SK-N-SH (cell line): ENCODE measurements around the gene CUX1.

Experiments
- EP300 ChIP-seq, 2 experiments: IDR thresholded peaks; 2 replicates each; pipeline versions ENCODE4 v1.4.0 to v1.6.1; 2012; ENCODE audit warnings: borderline replicate concordance in 1 of 2, low read depth in 1 of 2, low read length in 1 of 2
- FOXM1 ChIP-seq: IDR thresholded peaks from 2 replicates; pipeline ENCODE4 v1.4.0; 2012; ENCODE audit warnings: low read depth, mild to moderate bottlenecking
- GABPA ChIP-seq: IDR thresholded peaks from 2 replicates; pipeline ENCODE4 v1.4.0; 2012; ENCODE audit warnings: low read depth, mild to moderate bottlenecking
- NFIC ChIP-seq: IDR thresholded peaks from 2 replicates; pipeline ENCODE4 v1.4.0; 2012; ENCODE audit warnings: borderline replicate concordance
- POLR2AphosphoS5 ChIP-seq: IDR thresholded peaks from 2 replicates; pipeline ENCODE4 v1.6.1; 2012; ENCODE audit warnings: low read depth, low read length
- TAF1 ChIP-seq: IDR thresholded peaks from 2 replicates; pipeline ENCODE4 v1.6.1; 2012; ENCODE audit warnings: low read depth, mild to moderate bottlenecking, low read length, moderate library complexity, borderline replicate concordance
- TEAD4 ChIP-seq: IDR thresholded peaks from 2 replicates; pipeline ENCODE4 v1.4.0; 2012; ENCODE audit warnings: mild to moderate bottlenecking, borderline replicate concordance; ENCODE audit not compliant: insufficient read depth
- YY1 ChIP-seq: IDR thresholded peaks from 2 replicates; pipeline ENCODE4 v1.4.0; 2012; ENCODE audit warnings: low read depth, mild to moderate bottlenecking
- TF ChIP-seq, protein P1 (sequence below): IDR thresholded peaks from 2 replicates; pipeline ENCODE4 v1.6.1; 2012; ENCODE audit warnings: mild to moderate bottlenecking, low read depth, low read length, moderate library complexity
- TF ChIP-seq, protein P2 (sequence below): fragments of 200-600 bp; sonication (generic); IDR thresholded peaks from 2 replicates; pipeline ENCODE4 v1.6.1; 2017; ENCODE audit warnings: antibody characterized with exemption, mild to moderate bottlenecking, moderate library complexity
- TF ChIP-seq, protein P3 (sequence below): IDR thresholded peaks from 2 replicates; pipeline ENCODE4; 2012
- TF ChIP-seq, protein P4 (sequence below): IDR thresholded peaks from 2 replicates; pipeline ENCODE4 v1.4.0; 2012; ENCODE audit warnings: low read depth
- TF ChIP-seq, protein P5 (sequence below): IDR thresholded peaks from 2 replicates; pipeline ENCODE4 v1.4.0; 2012; ENCODE audit warnings: low read depth, borderline replicate concordance
- TF ChIP-seq, protein P6 (sequence below): fragments of 150-350 bp; IDR thresholded peaks from 2 replicates; pipeline ENCODE4 v1.6.1; 2017; ENCODE audit warnings: antibody characterized with exemption, low read length, low read depth, borderline replicate concordance

DNA sequence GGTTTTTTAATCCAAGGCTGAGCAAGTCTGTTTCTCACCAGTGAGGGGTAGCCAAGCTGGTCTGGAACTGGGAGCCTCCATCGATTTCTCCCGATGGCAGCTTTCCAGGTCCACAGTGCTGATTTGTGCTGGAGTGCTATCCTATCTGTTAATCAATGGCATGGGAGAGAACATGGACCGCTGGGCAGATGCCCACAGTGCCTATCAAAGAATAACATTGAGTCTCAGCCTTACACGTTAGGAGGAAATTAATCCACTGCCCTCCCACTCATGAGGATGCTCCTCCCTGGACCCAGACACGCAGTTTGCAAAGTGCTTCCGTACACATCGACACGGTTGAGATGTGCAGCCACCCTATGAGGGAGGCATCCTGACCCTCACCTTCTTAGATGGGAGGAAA is 36.0 kb upstream of the CUX1 start:
- TF ChIP-seq, protein P1, sequence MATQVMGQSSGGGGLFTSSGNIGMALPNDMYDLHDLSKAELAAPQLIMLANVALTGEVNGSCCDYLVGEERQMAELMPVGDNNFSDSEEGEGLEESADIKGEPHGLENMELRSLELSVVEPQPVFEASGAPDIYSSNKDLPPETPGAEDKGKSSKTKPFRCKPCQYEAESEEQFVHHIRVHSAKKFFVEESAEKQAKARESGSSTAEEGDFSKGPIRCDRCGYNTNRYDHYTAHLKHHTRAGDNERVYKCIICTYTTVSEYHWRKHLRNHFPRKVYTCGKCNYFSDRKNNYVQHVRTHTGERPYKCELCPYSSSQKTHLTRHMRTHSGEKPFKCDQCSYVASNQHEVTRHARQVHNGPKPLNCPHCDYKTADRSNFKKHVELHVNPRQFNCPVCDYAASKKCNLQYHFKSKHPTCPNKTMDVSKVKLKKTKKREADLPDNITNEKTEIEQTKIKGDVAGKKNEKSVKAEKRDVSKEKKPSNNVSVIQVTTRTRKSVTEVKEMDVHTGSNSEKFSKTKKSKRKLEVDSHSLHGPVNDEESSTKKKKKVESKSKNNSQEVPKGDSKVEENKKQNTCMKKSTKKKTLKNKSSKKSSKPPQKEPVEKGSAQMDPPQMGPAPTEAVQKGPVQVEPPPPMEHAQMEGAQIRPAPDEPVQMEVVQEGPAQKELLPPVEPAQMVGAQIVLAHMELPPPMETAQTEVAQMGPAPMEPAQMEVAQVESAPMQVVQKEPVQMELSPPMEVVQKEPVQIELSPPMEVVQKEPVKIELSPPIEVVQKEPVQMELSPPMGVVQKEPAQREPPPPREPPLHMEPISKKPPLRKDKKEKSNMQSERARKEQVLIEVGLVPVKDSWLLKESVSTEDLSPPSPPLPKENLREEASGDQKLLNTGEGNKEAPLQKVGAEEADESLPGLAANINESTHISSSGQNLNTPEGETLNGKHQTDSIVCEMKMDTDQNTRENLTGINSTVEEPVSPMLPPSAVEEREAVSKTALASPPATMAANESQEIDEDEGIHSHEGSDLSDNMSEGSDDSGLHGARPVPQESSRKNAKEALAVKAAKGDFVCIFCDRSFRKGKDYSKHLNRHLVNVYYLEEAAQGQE, result peak; percentile 49; the same call in 1 of the 2 replicates
- no peak for TF ChIP-seq EP300 (IDR thresholded peaks at IDR 0.05; ENCODE audit: borderline replicate concordance in 1 of 2, low read depth in 1 of 2, low read length in 1 of 2)
- TF ChIP-seq, protein P2, sequence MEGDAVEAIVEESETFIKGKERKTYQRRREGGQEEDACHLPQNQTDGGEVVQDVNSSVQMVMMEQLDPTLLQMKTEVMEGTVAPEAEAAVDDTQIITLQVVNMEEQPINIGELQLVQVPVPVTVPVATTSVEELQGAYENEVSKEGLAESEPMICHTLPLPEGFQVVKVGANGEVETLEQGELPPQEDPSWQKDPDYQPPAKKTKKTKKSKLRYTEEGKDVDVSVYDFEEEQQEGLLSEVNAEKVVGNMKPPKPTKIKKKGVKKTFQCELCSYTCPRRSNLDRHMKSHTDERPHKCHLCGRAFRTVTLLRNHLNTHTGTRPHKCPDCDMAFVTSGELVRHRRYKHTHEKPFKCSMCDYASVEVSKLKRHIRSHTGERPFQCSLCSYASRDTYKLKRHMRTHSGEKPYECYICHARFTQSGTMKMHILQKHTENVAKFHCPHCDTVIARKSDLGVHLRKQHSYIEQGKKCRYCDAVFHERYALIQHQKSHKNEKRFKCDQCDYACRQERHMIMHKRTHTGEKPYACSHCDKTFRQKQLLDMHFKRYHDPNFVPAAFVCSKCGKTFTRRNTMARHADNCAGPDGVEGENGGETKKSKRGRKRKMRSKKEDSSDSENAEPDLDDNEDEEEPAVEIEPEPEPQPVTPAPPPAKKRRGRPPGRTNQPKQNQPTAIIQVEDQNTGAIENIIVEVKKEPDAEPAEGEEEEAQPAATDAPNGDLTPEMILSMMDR, result no peak
- no peak for TF ChIP-seq POLR2AphosphoS5
- no peak for TF ChIP-seq GABPA
- no peak for TF ChIP-seq FOXM1
- TF ChIP-seq, protein P3, sequence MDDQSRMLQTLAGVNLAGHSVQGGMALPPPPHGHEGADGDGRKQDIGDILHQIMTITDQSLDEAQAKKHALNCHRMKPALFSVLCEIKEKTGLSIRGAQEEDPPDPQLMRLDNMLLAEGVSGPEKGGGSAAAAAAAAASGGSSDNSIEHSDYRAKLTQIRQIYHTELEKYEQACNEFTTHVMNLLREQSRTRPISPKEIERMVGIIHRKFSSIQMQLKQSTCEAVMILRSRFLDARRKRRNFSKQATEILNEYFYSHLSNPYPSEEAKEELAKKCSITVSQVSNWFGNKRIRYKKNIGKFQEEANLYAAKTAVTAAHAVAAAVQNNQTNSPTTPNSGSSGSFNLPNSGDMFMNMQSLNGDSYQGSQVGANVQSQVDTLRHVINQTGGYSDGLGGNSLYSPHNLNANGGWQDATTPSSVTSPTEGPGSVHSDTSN, result no peak
- TF ChIP-seq, protein P4, sequence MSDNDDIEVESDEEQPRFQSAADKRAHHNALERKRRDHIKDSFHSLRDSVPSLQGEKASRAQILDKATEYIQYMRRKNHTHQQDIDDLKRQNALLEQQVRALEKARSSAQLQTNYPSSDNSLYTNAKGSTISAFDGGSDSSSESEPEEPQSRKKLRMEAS, result no peak
- TF ChIP-seq TAF1, result no peak
- TF ChIP-seq NFIC, result no peak
- TF ChIP-seq YY1, result no peak
- TF ChIP-seq, protein P5, sequence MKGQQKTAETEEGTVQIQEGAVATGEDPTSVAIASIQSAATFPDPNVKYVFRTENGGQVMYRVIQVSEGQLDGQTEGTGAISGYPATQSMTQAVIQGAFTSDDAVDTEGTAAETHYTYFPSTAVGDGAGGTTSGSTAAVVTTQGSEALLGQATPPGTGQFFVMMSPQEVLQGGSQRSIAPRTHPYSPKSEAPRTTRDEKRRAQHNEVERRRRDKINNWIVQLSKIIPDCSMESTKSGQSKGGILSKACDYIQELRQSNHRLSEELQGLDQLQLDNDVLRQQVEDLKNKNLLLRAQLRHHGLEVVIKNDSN, result no peak
- TF ChIP-seq, protein P6, sequence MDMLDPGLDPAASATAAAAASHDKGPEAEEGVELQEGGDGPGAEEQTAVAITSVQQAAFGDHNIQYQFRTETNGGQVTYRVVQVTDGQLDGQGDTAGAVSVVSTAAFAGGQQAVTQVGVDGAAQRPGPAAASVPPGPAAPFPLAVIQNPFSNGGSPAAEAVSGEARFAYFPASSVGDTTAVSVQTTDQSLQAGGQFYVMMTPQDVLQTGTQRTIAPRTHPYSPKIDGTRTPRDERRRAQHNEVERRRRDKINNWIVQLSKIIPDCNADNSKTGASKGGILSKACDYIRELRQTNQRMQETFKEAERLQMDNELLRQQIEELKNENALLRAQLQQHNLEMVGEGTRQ, result no peak
- TF ChIP-seq TEAD4, result no peak
